LNCaP clone FGC (cell line): ENCODE data around the gene ANKFN1.

Experiments
- DNase-seq: peaks from one replicate; pipeline ENCODE4 v3.0.0-alpha.2; 2011; ENCODE audit warnings: low read depth
- H3K4me3 ChIP-seq: 2 replicates; pipeline ENCODE4 v1.5.1; 2011; ENCODE audit warnings: mild to moderate bottlenecking, low read depth, low read length, control low read depth
- CTCF ChIP-seq: IDR thresholded peaks from 2 replicates; pipeline ENCODE4 v1.5.1; 2012; ENCODE audit warnings: mild to moderate bottlenecking; ENCODE audit not compliant: control insufficient read depth, insufficient read depth; ENCODE audit errors: extremely low read depth

ANKFN1 gene

GRCh38 chr17:56292010-56292409 is 138.7 kb downstream of the ANKFN1 start:
- H3K4me3 ChIP-seq: no peak overlapping the region
- no peak for TF ChIP-seq CTCF
- no peak for DNase-seq

- DNase-seq: no peak
- no peak overlapping the region for H3K4me3 ChIP-seq
- no peak for TF ChIP-seq CTCF
Observed at GRCh38 chr17:56292578-56292977, 139.3 kb downstream of the ANKFN1 start.

- no peak for DNase-seq
- no peak for TF ChIP-seq CTCF
- no peak overlapping the region for H3K4me3 ChIP-seq
Observed at GRCh38 chr17:56297184-56297583, 143.9 kb downstream of the ANKFN1 start.

- TF ChIP-seq CTCF: no peak
- DNase-seq: no peak
- H3K4me3 ChIP-seq: no peak overlapping the region
Observed at GRCh38 chr17:56298846-56299245, 145.6 kb downstream of the ANKFN1 start.

- TF ChIP-seq CTCF: no peak
- no peak overlapping the region for H3K4me3 ChIP-seq
- no peak for DNase-seq
Observed at GRCh38 chr17:56300144-56300543, 146.9 kb downstream of the ANKFN1 start.

GRCh38 chr17:56305007-56305406 is 151.7 kb downstream of the ANKFN1 start:
- no peak for TF ChIP-seq CTCF
- no peak overlapping the region for H3K4me3 ChIP-seq
- DNase-seq: no peak

GRCh38 chr17:56309897-56310296 is 156.6 kb downstream of the ANKFN1 start:
- no peak overlapping the region for H3K4me3 ChIP-seq
- DNase-seq: no peak
- no peak for TF ChIP-seq CTCF
